22Rv1 (cell line): Measurements from ENCODE around the gene EMP3.

Experiments used
- ZFX ChIP-seq: fragments of 450-650 bp; IDR thresholded peaks from 2 replicates; pipeline ENCODE4 v1.6.1; 2017; ENCODE audit warnings: antibody characterized with exemption, borderline replicate concordance
- TF ChIP-seq, protein P1 (sequence below): fragments of 450-650 bp; IDR thresholded peaks from 2 replicates; pipeline ENCODE4 v1.5.1; 2017; ENCODE audit warnings: mild to moderate bottlenecking

DNA sequence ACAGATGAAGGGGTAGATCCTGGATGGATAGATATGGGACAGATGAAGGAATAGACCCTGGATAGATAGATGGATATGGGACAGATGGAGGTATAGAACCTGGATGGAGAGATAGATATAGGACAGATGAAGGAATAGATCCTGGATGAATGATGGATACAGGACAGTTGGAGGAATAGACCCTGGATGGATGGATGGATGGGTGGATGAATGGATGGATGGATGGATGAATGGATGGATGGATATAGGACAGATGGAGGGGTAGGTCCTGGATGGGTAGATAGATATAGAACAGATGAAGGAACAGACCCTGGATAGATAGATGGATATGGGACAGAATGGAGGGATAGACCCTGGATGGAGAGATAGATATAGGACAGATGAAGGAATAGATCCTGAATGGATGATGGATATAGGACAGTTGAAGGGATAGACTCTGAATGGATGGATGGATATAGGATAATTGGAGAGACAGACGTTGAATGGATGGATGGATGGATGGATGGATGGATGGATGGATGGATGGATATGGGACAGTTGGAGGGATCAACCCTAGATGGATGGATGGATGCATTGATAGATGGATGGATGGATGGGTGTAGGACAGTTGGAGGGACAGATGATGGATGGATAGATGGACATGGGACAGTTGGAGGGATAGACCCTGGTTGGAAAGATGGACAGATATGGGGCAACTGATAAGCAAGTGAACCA lies 23.3 kb upstream of the EMP3 start:
- TF ChIP-seq, protein P1, sequence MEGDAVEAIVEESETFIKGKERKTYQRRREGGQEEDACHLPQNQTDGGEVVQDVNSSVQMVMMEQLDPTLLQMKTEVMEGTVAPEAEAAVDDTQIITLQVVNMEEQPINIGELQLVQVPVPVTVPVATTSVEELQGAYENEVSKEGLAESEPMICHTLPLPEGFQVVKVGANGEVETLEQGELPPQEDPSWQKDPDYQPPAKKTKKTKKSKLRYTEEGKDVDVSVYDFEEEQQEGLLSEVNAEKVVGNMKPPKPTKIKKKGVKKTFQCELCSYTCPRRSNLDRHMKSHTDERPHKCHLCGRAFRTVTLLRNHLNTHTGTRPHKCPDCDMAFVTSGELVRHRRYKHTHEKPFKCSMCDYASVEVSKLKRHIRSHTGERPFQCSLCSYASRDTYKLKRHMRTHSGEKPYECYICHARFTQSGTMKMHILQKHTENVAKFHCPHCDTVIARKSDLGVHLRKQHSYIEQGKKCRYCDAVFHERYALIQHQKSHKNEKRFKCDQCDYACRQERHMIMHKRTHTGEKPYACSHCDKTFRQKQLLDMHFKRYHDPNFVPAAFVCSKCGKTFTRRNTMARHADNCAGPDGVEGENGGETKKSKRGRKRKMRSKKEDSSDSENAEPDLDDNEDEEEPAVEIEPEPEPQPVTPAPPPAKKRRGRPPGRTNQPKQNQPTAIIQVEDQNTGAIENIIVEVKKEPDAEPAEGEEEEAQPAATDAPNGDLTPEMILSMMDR = no peak
- no peak for TF ChIP-seq ZFX
